ENCODE data around the gene RNF213.
"Not testable (repeated sequence)": the region's sequence is repeated elsewhere in the genome, so short reads cannot be mapped to it uniquely, and the experiment has no call there.

RNF213 gene

GRCh38 chr17:80274331-80274730, 13.7 kb downstream of the RNF213 start:
- DNase-seq: no peak

- DNase-seq: no peak
Observed at GRCh38 chr17:80274871-80275449, 14.3 kb downstream of the RNF213 start.

- not testable (repeated sequence) for DNase-seq
Observed at GRCh38 chr17:80275857-80276256, 15.2 kb downstream of the RNF213 start.

GRCh38 chr17:80277751-80278671, 17.4 kb downstream of the RNF213 start:
- DNase-seq: no peak

- DNase-seq: no peak
Observed at GRCh38 chr17:80279895-80280294, 19.2 kb downstream of the RNF213 start.

- DNase-seq: no peak
Observed at GRCh38 chr17:80281516-80281915, 20.9 kb downstream of the RNF213 start.

- no peak for DNase-seq
Observed at GRCh38 chr17:80283116-80283852, 22.6 kb downstream of the RNF213 start.

- no peak for DNase-seq
Observed at GRCh38 chr17:80284631-80285030, 24.0 kb downstream of the RNF213 start.

- DNase-seq: no peak
Observed at GRCh38 chr17:80285237-80285920, 24.7 kb downstream of the RNF213 start.

- no peak for DNase-seq
Observed at GRCh38 chr17:80286638-80286960, 25.9 kb downstream of the RNF213 start.

GRCh38 chr17:80287038-80287437, 26.4 kb downstream of the RNF213 start:
- no peak for DNase-seq

GRCh38 chr17:80287806-80288567, 27.3 kb downstream of the RNF213 start:
- no peak for DNase-seq

GRCh38 chr17:80289616-80290015, 29.0 kb downstream of the RNF213 start:
- no peak for DNase-seq

- DNase-seq: no peak
Observed at GRCh38 chr17:80290156-80290555, 29.5 kb downstream of the RNF213 start.

GRCh38 chr17:80291260-80291659, 30.6 kb downstream of the RNF213 start:
- no peak for DNase-seq

- DNase-seq: no peak
Observed at GRCh38 chr17:80291691-80292487, 31.2 kb downstream of the RNF213 start.

GRCh38 chr17:80292521-80292971, 31.9 kb downstream of the RNF213 start:
- DNase-seq: no peak

- DNase-seq: no peak
Observed at GRCh38 chr17:80294210-80294609, 33.6 kb downstream of the RNF213 start.

- DNase-seq: no peak
Observed at GRCh38 chr17:80294653-80295052, 34.0 kb downstream of the RNF213 start.

- DNase-seq: no peak
Observed at GRCh38 chr17:80295146-80295545, 34.5 kb downstream of the RNF213 start.

- DNase-seq: no peak
Observed at GRCh38 chr17:80295559-80295958, 34.9 kb downstream of the RNF213 start.

All from right forelimb (tissue), 1 donor.